Right ventricle myocardium inferior (tissue), 1 donor: Measurements from ENCODE around the gene DHRS7B. TPM values are rescaled to one million over a fixed set of nuclear protein-coding genes. Genes with fewer than 3 reads are reported as not detected.
A peak's percentile ranks its signal among the peaks of the same experiment; 100 is the strongest.
"Not testable (repeated sequence)": the region's sequence is repeated elsewhere in the genome, so short reads cannot be mapped to it uniquely, and the experiment has no call there.

Source experiments
- ATAC-seq: fragments of 200-7000 bp; cut with Tn5 transposase; one replicate; pipeline ENCODE4 v1.9.1; 2020; ENCODE audit warnings: mild to moderate bottlenecking, moderate library complexity
- DNase-seq: peaks from one replicate; pipeline ENCODE4 v3.0.0; 2021; ENCODE audit errors: missing footprints
- intact Hi-C: fragments of 100-400 bp; cut with DNase I; formaldehyde crosslinking; loops from one replicate; pipeline ENCODE4 v1.11.0; 2022
- total RNA-seq: library from RNA; stranded (reverse); fragmentation: NEBNext Ultra II Directional; extraction: Animal tissue kit (Norgen Biotek cat#: 25700); gene quantifications from one replicate; pipeline ENCODE4 v1.2.1, GENCODE V29; 2021
- donor health status: DM: no; HTN: yes; CAD: no; lungs with severe emphysema.

Gene DHRS7B
- total RNA-seq, 1 donor from 2014 or later = 28.4 TPM

- intact Hi-C loops = no loop called here
- DNase-seq (no peak), ATAC-seq (no peak)
Observed at GRCh38 chr17:21105064-21105894, 21.5 kb upstream of the DHRS7B start.

GRCh38 chr17:21106316-21106715, 20.4 kb upstream of the DHRS7B start:
- no peak for DNase-seq
- ATAC-seq = no peak
- intact Hi-C loops = no loop called here

- intact Hi-C loops, ATAC-seq, DNase-seq: not testable (repeated sequence)
Observed at GRCh38 chr17:21107067-21107650, 19.6 kb upstream of the DHRS7B start.

- ATAC-seq (no peak), DNase-seq (no peak)
- intact Hi-C loops = no loop called here
Observed at GRCh38 chr17:21108651-21109050, 18.1 kb upstream of the DHRS7B start.

- no peak for DNase-seq
- intact Hi-C loops = no loop called here
- no peak for ATAC-seq
Observed at GRCh38 chr17:21113049-21113690, 13.6 kb upstream of the DHRS7B start.

GRCh38 chr17:21113716-21114115, 13.0 kb upstream of the DHRS7B start:
- intact Hi-C loops = no loop called here
- ATAC-seq = no peak
- DNase-seq = no peak

GRCh38 chr17:21114791-21115190, 12.0 kb upstream of the DHRS7B start:
- DNase-seq, intact Hi-C loops, ATAC-seq: not testable (repeated sequence)

- peak; percentile 86 for DNase-seq
- peak; percentile 59 for ATAC-seq
- intact Hi-C loops = loop anchor here (1.0 kb wide), 1 partner anchor 394 kb away; no protein-coding TSS in a partner anchor
Observed at GRCh38 chr17:21119247-21119918, 7.4 kb upstream of the DHRS7B start.

- ATAC-seq (no peak), DNase-seq (no peak)
- intact Hi-C loops = loop anchor here (1.0 kb wide), 1 partner anchor 393 kb away; no protein-coding TSS in a partner anchor
Observed at GRCh38 chr17:21119919-21120249, 6.9 kb upstream of the DHRS7B start.

GRCh38 chr17:21124086-21124485, 2.7 kb upstream of the DHRS7B start:
- ATAC-seq = no peak
- intact Hi-C loops = no loop called here
- no peak for DNase-seq

GRCh38 chr17:21124517-21124916, 2.2 kb upstream of the DHRS7B start:
- ATAC-seq = not testable (repeated sequence)

GRCh38 chr17:21125862-21126261, 902 bp upstream of the DHRS7B start:
- no peak for DNase-seq
- no peak for ATAC-seq
- intact Hi-C loops = loop anchor here (2.0 to 5.0 kb wide), 6 partner anchors 41 to 326 kb away; partner anchors contain the start of genes MAP2K3, TMEM11 and USP22

More at GRCh38 chr17:21124517-21124916, 2.2 kb upstream of the DHRS7B start:
- intact Hi-C loops, DNase-seq: not testable (repeated sequence)

- DNase-seq = no peak
- intact Hi-C loops = loop anchor here (2.0 to 5.0 kb wide), 6 partner anchors 40 to 325 kb away; partner anchors contain the start of genes MAP2K3, TMEM11 and USP22
- ATAC-seq = no peak
Observed at GRCh38 chr17:21127509-21128077, 829 bp downstream of the DHRS7B start.

GRCh38 chr17:21129023-21129681, 2.4 kb downstream of the DHRS7B start:
- ATAC-seq = no peak
- intact Hi-C loops = loop anchor here (5.0 kb wide), 3 partner anchors 38 to 323 kb away; partner anchors contain the start of gene USP22
- no peak for DNase-seq

- intact Hi-C loops = no loop called here
- no peak for DNase-seq
- no peak for ATAC-seq
Observed at GRCh38 chr17:21131137-21131536, 4.4 kb downstream of the DHRS7B start.

GRCh38 chr17:21132428-21132827, 5.7 kb downstream of the DHRS7B start:
- no peak for ATAC-seq
- no peak for DNase-seq
- intact Hi-C loops = no loop called here

- DNase-seq (no peak), ATAC-seq (no peak)
Observed at GRCh38 chr17:21134559-21134958, 7.8 kb downstream of the DHRS7B start.

GRCh38 chr17:21140911-21141310, 14.1 kb downstream of the DHRS7B start:
- intact Hi-C loops = no loop called here
- ATAC-seq = no peak
- no peak for DNase-seq

More at GRCh38 chr17:21134559-21134958, 7.8 kb downstream of the DHRS7B start:
- intact Hi-C loops = no loop called here
